ENCODE measurements around the gene LYPD6.

GRCh38 chr2:149329489-149330126 lies 779 bp upstream of the LYPD6 start:
- TF ChIP-seq CTCF (conservative IDR thresholded peaks at IDR 0.05; ENCODE audit: low read depth, low read length): no peak; the same call in 1 of the 2 replicates
- no peak for TF ChIP-seq EZH2 (IDR thresholded peaks at IDR 0.05; ENCODE audit: low read length, unreplicated experiment)
- TF ChIP-seq EZH2phosphoT487 (IDR thresholded peaks at IDR 0.05; ENCODE audit: borderline replicate concordance, low read length): no peak
